Keratinocyte (primary cell): Measurements from ENCODE around the gene RNF26. TPM values are rescaled to one million over a fixed set of nuclear protein-coding genes. Genes with fewer than 3 reads are reported as not detected.
A peak's percentile ranks its signal among the peaks of the same experiment; 100 is the strongest.

Experiments used
- DNase-seq: peaks from one replicate; pipeline ENCODE4 v3.0.0-alpha.2; 2011; ENCODE audit warnings: low read depth, missing footprints, low spot score
- FAIRE-seq: peaks from 2 replicates; lab custom pipeline; 2011; peaks lifted over from hg19 to GRCh38; lab: Jason Lieb, UNC
- H2AFZ ChIP-seq: 2 replicates; pipeline ENCODE4 v1.6.0; 2012; ENCODE audit warnings: low read length, control low read depth, inconsistent platforms; ENCODE audit not compliant: control insufficient read depth
- H3K27ac ChIP-seq: 2 replicates; pipeline ENCODE4 v1.5.1; 2011; ENCODE audit warnings: low read length; ENCODE audit not compliant: control insufficient read depth, insufficient read depth
- H3K27me3 ChIP-seq: 3 replicates; pipeline ENCODE4 v1.6.0; 2011; ENCODE audit warnings: low read length; ENCODE audit not compliant: control insufficient read depth, insufficient read depth; ENCODE audit errors: extremely low read depth
- H3K36me3 ChIP-seq, 2 experiments: 2 replicates in 1 of 2; 3 replicates in 1 of 2; pipeline ENCODE4 v1.5.1; 2011; ENCODE audit warnings: low read length in 2 of 2, mild to moderate bottlenecking in 1 of 2; ENCODE audit not compliant: control insufficient read depth in 2 of 2, insufficient read depth in 2 of 2; ENCODE audit errors: extremely low read depth in 1 of 2
- H3K4me1 ChIP-seq: 3 replicates; pipeline ENCODE4 v1.5.1; 2011; ENCODE audit warnings: low read length; ENCODE audit not compliant: control insufficient read depth, insufficient read depth; ENCODE audit errors: extremely low read depth
- H3K4me2 ChIP-seq: 3 replicates; pipeline ENCODE4 v1.6.0; 2011; ENCODE audit warnings: low read depth, low read length; ENCODE audit not compliant: control insufficient read depth, insufficient read depth; ENCODE audit errors: extremely low read depth
- H3K4me3 ChIP-seq, 3 experiments: fragments of 200-600 bp in 1 of 3; sonication (generic) in 1 of 3; 2 replicates in 2 of 3; 3 replicates in 1 of 3; pipeline ENCODE4 v1.5.1; 2011 to 2016; ENCODE audit warnings: low read length in 3 of 3, mild to moderate bottlenecking in 3 of 3, control low read depth in 2 of 3, inconsistent platforms in 1 of 3, low read depth in 1 of 3, mixed read lengths in 1 of 3, mixed run types in 1 of 3, moderate library complexity in 1 of 3; ENCODE audit not compliant: control insufficient read depth in 2 of 3, insufficient read depth in 2 of 3; ENCODE audit errors: extremely low read depth in 1 of 3
- H3K79me2 ChIP-seq: 2 replicates; pipeline ENCODE4 v1.6.0; 2012; ENCODE audit warnings: low read length; ENCODE audit not compliant: control insufficient read depth, insufficient read depth
- H3K9ac ChIP-seq: 3 replicates; pipeline ENCODE4 v1.6.0; 2011; ENCODE audit warnings: low read length; ENCODE audit not compliant: control insufficient read depth, insufficient read depth; ENCODE audit errors: extremely low read depth
- H3K9me1 ChIP-seq: 3 replicates; pipeline ENCODE4 v1.6.0; 2011; ENCODE audit warnings: low read length; ENCODE audit not compliant: control insufficient read depth, insufficient read depth; ENCODE audit errors: extremely low read depth
- H3K9me3 ChIP-seq: 2 replicates; pipeline ENCODE4 v1.5.1; 2012; ENCODE audit warnings: low read depth, low read length; ENCODE audit not compliant: control insufficient read depth
- H4K20me1 ChIP-seq: 3 replicates; pipeline ENCODE4 v1.6.0; 2011; ENCODE audit warnings: low read length; ENCODE audit not compliant: control insufficient read depth, insufficient read depth; ENCODE audit errors: extremely low read depth
- CTCF ChIP-seq, 3 experiments: IDR thresholded peaks in 1 of 3; conservative IDR thresholded peaks in 1 of 3; optimal IDR thresholded peaks in 1 of 3; 2 replicates in 2 of 3; 3 replicates in 1 of 3; pipeline versions ENCODE3 to v1.5.1; 2011; ENCODE audit warnings: low read length in 3 of 3, mild to moderate bottlenecking in 3 of 3, moderate library complexity in 2 of 3, control low read depth in 1 of 3, inconsistent platforms in 1 of 3; ENCODE audit not compliant: insufficient read depth in 2 of 3; ENCODE audit errors: extremely low read depth in 1 of 3
- EZH2 ChIP-seq: IDR thresholded peaks from one replicate; pipeline ENCODE4 v1.6.1; 2012; ENCODE audit warnings: inconsistent platforms, mild to moderate bottlenecking, low read length, moderate library complexity
- dilution Hi-C: fragments of 300-500 bp; cut with MboI; formaldehyde crosslinking; loops from one replicate; pipeline ENCODE4 v1.7.0; 2020; ENCODE audit warnings: low sequenced_read_pairs; ENCODE audit not compliant: extremely low pct_ligation_motif_present
- polyA plus RNA-seq, 5 experiments: library from polyadenylated mRNA; depleted of rRNA in 3 of 5; stranded (reverse) in 3 of 5; stranded (forward) in 1 of 5; unstranded in 1 of 5; fragments of >200 nt; gene quantifications; 1 replicate in 1 of 5; 2 replicates in 3 of 5; 3 replicates in 1 of 5; pipeline versions ENCODE4 v1.2.1 to v1.2.3, GENCODE V29; 2011 to 2012; ENCODE audit warnings: missing spikeins in 2 of 5, low read depth in 1 of 5, low replicate concordance in 1 of 5

RNF26 gene
- polyA plus RNA-seq, 1 donor (not counting 4 experiments of a cell fraction or from before 2014, with no cell fraction given), result 13.2 TPM

- FAIRE-seq, result no peak
- no peak overlapping the region for H3K4me3 ChIP-seq
Observed at GRCh38 chr11:119357074-119357473, 22.7 kb downstream of the RNF26 start.

GRCh38 chr11:119359365-119360214, 25.3 kb downstream of the RNF26 start:
- no peaks in the 10 kb centered on the region for H3K79me2 ChIP-seq
- H3K27ac ChIP-seq, result no peak overlapping the region
- H3K36me3 ChIP-seq, result no peaks in the 10 kb centered on the region
- dilution Hi-C loops, result no loop called here
- H3K9ac ChIP-seq, result no peak overlapping the region
- H3K9me1 ChIP-seq, result no peaks in the 10 kb centered on the region
- DNase-seq, result no peak
- no peak for FAIRE-seq
- peak overlapping the region; percentile 18 for H3K4me2 ChIP-seq
- H2AFZ ChIP-seq, result no peak overlapping the region
- peaks cover 31% of the 10 kb centered on the region for H3K4me1 ChIP-seq
- H3K4me3 ChIP-seq, result no peak overlapping the region
- TF ChIP-seq EZH2 (no peak), CTCF (optimal IDR thresholded peaks at IDR 0.05 in 1 of 3, IDR thresholded peaks at IDR 0.05 in 1 of 3, conservative IDR thresholded peaks at IDR 0.05 in 1 of 3; ENCODE audit: extremely low read depth in 1 of 3, insufficient read depth in 2 of 3, low read length in 3 of 3) (no peak)
- peaks cover 14% of the 10 kb centered on the region for H3K27me3 ChIP-seq
- no peaks in the 10 kb centered on the region for H3K9me3 ChIP-seq
- H4K20me1 ChIP-seq, result no peaks in the 10 kb centered on the region

More at GRCh38 chr11:119357074-119357473, 22.7 kb downstream of the RNF26 start:
- H3K79me2 ChIP-seq, result no peaks in the 10 kb centered on the region
- H3K27me3 ChIP-seq, result no peaks in the 10 kb centered on the region
- H4K20me1 ChIP-seq, result no peaks in the 10 kb centered on the region
- no peaks in the 10 kb centered on the region for H3K9me1 ChIP-seq
- dilution Hi-C loops, result no loop called here
- no peak overlapping the region for H2AFZ ChIP-seq
- H3K36me3 ChIP-seq, result no peaks in the 10 kb centered on the region
- DNase-seq, result no peak
- no peak overlapping the region for H3K27ac ChIP-seq
- H3K9me3 ChIP-seq, result no peaks in the 10 kb centered on the region
- H3K4me2 ChIP-seq, result peak overlapping the region; percentile 94
- TF ChIP-seq CTCF (optimal IDR thresholded peaks at IDR 0.05 in 1 of 3, IDR thresholded peaks at IDR 0.05 in 1 of 3, conservative IDR thresholded peaks at IDR 0.05 in 1 of 3; ENCODE audit: extremely low read depth in 1 of 3, insufficient read depth in 2 of 3, low read length in 3 of 3) (no peak), EZH2 (no peak)
- H3K4me1 ChIP-seq, result peaks cover 31% of the 10 kb centered on the region
- no peak overlapping the region for H3K9ac ChIP-seq
